Measurements from ENCODE around the gene ME3.

DNA sequence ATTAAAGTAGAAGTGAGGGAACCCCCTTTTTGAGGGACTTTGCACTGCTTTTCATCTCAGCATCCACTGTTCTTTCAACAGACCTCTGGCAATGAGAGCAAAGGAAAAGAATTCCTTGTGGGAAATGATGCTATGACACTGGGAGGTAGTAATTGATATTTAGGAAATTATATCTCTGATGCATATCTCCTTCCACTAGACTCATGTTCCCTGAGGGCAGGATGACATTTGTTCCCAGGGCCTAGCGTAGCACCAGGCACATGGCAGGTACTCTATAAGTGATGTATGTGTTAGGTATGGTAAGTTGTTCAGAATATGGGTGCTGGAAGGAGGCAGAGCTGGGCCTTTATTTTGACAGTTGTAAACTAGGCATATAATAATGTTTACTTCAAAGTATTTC, 154.9 kb downstream of the ME3 start:
- TF ChIP-seq, protein P1, sequence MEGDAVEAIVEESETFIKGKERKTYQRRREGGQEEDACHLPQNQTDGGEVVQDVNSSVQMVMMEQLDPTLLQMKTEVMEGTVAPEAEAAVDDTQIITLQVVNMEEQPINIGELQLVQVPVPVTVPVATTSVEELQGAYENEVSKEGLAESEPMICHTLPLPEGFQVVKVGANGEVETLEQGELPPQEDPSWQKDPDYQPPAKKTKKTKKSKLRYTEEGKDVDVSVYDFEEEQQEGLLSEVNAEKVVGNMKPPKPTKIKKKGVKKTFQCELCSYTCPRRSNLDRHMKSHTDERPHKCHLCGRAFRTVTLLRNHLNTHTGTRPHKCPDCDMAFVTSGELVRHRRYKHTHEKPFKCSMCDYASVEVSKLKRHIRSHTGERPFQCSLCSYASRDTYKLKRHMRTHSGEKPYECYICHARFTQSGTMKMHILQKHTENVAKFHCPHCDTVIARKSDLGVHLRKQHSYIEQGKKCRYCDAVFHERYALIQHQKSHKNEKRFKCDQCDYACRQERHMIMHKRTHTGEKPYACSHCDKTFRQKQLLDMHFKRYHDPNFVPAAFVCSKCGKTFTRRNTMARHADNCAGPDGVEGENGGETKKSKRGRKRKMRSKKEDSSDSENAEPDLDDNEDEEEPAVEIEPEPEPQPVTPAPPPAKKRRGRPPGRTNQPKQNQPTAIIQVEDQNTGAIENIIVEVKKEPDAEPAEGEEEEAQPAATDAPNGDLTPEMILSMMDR (IDR thresholded peaks at IDR 0.05), result no peak
- TF ChIP-seq POLR2A (IDR thresholded peaks at IDR 0.05), result no peak
